Activated CD8-positive, alpha-beta memory T cell treated with anti-CD3 and anti-CD28 coated beads for 36 hours (primary cell): Measurements from ENCODE around the gene DDIT4. TPM values are rescaled to one million over a fixed set of nuclear protein-coding genes. Genes with fewer than 3 reads are reported as not detected.
"Not testable (repeated sequence)": the region's sequence is repeated elsewhere in the genome, so short reads cannot be mapped to it uniquely, and the experiment has no call there.

ENCODE experiments used
- CTCF ChIA-PET: fragments of 350-600 bp; sonication (Branson Sonifier 250); formaldehyde crosslinking; loops from one replicate; lab custom pipeline; 2021; ENCODE audit warnings: antibody characterized with exemption; lab: Charles Lee
- POLR2A ChIA-PET: fragments of 350-600 bp; sonication (Branson Sonifier 250); formaldehyde crosslinking; loops from one replicate; lab custom pipeline; 2021; ENCODE audit warnings: antibody characterized with exemption; lab: Charles Lee
- total RNA-seq, 2 experiments: library from RNA; stranded (reverse); gene quantifications; one replicate each; pipeline ENCODE4 v1.2.3, GENCODE V29; 2021

The DDIT4 gene
- total RNA-seq, 2 experiments from 2014 or later, result 391 to 421 TPM

DNA sequence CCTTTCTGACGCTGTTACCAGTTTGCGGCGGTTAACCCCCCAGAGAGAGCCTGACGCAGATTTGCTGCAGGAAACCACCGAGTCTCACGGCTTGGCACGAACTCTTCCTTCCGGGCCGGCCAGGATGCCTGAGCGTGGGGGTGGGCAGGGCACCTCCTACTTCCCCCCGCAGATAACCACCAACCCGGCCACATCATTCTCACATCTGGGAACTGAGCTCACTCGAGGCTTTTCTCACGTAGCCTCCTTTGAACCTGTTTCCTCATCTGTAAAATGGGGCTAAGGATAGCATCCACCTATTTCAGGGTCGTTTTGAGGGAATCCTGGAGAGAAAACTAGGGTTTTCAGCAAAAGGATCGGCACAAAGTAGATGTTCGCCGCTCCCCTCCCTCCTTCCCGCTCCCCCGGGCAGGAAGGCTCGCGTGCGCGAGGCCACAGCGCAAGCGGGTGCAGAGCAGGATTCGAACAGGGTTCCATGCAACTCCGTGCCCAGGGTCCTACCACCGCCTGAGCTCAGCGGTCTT lies 23.6 kb downstream of the DDIT4 start:
- CTCF ChIA-PET, result interaction anchor here (0.9 to 1.9 kb wide), 13 partner anchors 9 to 81 kb away, joined by 3 to 17 read pairs (median 4); partner anchors contain the start of genes ANAPC16, ASCC1 and DDIT4
- POLR2A ChIA-PET, result interaction anchor here (0.7 to 10.2 kb wide), 17 partner anchors 8 to 210 kb away, joined by 3 to 125 read pairs (median 9); partner anchors contain the start of genes ANAPC16, ASCC1 and DDIT4

DNA sequence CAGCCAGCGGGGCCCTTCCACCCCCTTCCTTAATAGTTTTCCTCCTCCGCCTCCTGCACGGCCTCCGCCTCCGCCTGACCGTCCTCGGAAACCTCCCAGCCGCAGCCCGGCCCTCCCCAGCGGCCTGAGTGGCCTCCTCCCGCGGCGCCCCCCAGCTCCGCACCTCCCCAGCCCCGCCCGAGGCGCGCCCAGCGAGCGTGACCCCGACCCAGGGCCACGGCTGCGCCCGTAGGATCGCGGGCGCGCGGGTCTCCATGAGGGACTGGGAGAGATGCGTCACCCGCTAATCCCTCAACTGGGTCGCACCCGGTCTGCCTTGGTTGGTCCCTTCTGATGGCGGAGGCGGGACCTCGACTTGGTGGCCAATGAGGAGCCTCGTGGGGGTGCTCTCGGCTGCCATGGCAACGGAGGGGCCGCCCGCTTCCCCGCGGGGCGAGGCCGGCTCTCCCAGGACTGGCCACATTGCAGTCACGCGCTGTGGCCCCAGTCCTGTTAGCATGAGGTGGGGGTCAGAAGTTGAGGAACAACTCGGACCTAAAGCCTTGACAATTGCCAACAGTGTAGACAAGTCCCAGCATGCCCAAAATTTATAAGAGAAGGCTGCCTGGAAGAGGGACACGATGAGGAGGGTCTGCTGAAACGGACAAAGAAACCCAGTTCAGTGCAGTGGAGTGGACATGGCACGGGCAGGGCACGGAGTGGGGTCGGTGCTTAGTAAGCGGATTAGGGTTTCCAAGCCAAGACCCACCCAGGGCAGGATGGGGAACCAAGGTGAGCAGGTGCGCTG lies 24.3 kb downstream of the DDIT4 start:
- POLR2A ChIA-PET, result interaction anchor here (0.7 to 10.2 kb wide), 14 partner anchors 8 to 211 kb away, joined by 3 to 125 read pairs (median 11); partner anchors contain the start of genes ANAPC16, ASCC1 and DDIT4
- CTCF ChIA-PET, result interaction anchor here (0.6 to 1.9 kb wide), 14 partner anchors 8 to 229 kb away, joined by 3 to 17 read pairs (median 4); partner anchors contain the start of gene DDIT4

DNA sequence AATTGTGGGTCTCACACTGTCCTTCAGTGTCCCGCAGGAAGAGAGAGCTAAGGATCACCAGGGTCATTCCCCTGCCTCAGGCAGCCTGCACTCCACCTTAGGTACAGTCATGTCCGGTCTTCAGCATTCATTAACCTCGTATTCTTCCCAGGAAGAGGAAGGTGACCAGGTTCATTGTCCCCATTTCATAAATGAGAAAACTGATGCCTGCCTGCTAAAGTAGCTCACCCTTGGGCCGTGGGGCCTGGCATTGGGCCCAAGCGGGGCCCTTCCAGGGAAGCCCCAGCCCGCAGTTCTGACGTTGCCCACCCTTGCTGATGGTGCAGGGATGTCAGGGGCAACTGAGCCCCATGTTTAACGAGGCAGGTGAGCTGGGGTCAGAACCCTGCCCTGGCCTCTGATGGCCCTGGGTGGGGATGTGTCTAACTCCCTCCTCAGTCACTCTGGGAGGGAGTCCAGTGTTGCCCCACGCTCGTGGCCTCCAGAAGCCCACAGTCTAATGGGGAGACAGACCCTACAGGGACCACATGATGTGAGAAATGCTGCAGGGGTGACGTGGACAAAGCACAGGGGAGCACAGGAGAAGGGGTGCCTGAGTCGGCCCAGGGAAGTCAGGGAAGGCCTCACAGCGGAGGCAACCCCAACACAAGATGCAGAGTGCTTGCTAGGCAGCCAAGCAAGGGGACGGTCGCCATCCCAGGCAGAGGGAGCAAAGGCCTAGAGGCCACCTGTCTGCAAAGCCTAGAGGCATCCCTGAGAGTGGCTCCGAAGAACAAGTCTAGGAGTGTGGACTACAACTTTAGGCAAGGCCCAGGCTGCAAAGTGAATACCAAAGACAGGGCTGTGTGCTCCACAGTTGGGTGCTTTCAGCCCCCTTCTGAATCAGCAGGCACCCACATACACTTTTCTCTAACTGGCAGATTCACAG lies 25.1 kb downstream of the DDIT4 start:
- CTCF ChIA-PET, result interaction anchor here (0.6 to 1.3 kb wide), 4 partner anchors 12 to 230 kb away, joined by 3 to 8 read pairs (median 4); no protein-coding TSS in a partner anchor
- POLR2A ChIA-PET, result interaction anchor here (0.5 to 10.2 kb wide), 6 partner anchors 18 to 102 kb away, joined by 8 to 125 read pairs (median 34); partner anchors contain the start of gene DDIT4

DNA sequence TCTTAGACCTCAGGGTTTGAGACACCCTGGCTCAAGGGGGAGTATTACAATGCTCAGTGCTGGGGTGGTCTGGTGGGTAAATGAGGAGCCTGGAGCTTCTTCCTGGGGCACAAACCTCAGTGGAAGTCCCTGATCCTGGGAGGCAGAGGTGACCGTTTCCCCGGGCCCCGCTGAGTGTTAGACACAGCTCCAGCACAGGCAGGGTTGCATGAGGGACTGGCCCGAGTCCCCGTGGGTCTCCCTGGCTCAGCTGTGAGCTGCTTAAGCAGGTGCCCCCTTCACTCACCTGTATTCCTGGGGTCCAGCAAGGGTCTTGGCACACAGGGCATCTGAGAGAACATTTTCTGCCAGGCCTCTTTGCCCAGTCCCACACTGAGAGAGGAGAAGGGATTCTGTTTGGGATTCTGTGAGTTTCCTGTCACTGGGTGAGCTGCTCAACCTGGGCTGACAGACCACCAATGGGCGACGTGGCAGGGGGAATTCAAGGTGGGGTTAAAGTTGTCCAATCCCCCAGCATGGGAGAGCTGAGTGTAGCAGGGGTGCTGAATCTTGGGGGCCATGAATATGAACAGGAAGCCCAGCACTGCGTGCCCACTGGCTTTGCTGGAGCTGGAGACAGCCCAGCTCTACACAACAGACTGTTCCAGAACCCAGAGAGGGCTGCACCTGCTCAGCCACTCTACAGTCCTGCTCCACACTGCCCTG lies 29.9 kb downstream of the DDIT4 start:
- POLR2A ChIA-PET, result interaction anchor here (0.5 to 1.6 kb wide), 7 partner anchors 12 to 55 kb away, joined by 3 to 15 read pairs (median 3); no protein-coding TSS in a partner anchor
- CTCF ChIA-PET, result interaction anchor here (0.6 to 1.2 kb wide), 4 partner anchors 29 to 1312 kb away, joined by 3 read pairs; no protein-coding TSS in a partner anchor

DNA sequence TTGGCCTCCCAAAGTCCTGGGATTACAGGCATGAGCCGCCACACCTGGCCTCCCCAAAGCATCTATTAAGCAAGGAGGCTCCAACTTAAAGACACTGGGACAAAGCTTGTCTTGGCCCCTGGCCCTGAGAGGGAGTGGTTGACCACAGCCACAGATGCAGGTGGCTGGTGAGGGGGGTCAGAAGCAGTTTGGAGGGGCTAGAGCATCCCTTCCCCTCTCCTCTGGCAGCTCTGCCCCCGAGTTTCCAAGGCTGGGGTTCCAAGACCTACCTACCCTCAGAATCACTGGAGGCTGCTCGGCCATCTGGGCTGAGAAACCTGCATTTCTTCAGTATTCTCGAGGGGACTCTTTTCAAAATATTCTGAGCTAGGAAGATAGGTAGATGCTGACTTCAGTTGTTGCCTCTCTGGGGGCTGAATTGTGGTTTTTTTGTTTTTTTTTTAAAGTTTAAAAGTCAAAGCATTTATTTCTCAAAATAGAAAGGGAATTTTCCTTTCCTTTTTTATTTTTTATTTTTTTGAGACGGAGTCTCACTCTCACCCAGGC lies 32.6 kb downstream of the DDIT4 start:
- CTCF ChIA-PET, result interaction anchor here (0.7 to 1.7 kb wide), 4 partner anchors 9 to 31 kb away, joined by 3 to 5 read pairs (median 4); no protein-coding TSS in a partner anchor
- POLR2A ChIA-PET, result interaction anchor here (0.7 to 2.6 kb wide), 6 partner anchors 9 to 89 kb away, joined by 3 to 18 read pairs (median 10); partner anchors contain the start of gene DDIT4

- CTCF ChIA-PET, result not testable (repeated sequence)
- POLR2A ChIA-PET, result interaction anchor here (1.8 kb wide), 1 partner anchor 10 kb away, joined by 13 read pairs; no protein-coding TSS in a partner anchor
Observed at GRCh38 chr10:72307711-72308110, 34.0 kb downstream of the DDIT4 start.

GRCh38 chr10:72308320-72308987 lies 34.7 kb downstream of the DDIT4 start:
- CTCF ChIA-PET, result interaction anchor here (0.6 to 1.0 kb wide), 2 partner anchors 10 to 12 kb away, joined by 3 to 6 read pairs; no protein-coding TSS in a partner anchor
- POLR2A ChIA-PET, result interaction anchor here (0.5 to 1.8 kb wide), 5 partner anchors 10 to 88 kb away, joined by 3 to 13 read pairs (median 5); no protein-coding TSS in a partner anchor

GRCh38 chr10:72309290-72310240 lies 35.8 kb downstream of the DDIT4 start:
- POLR2A ChIA-PET, result interaction anchor here (0.5 to 1.8 kb wide), 3 partner anchors 9 to 89 kb away, joined by 3 to 13 read pairs (median 8); no protein-coding TSS in a partner anchor
- CTCF ChIA-PET, result interaction anchor here (0.6 to 1.0 kb wide), 2 partner anchors 9 to 13 kb away, joined by 3 to 6 read pairs; no protein-coding TSS in a partner anchor

- ChIA-PET CTCF (interaction anchor here (1.1 kb wide), 1 partner anchor 32 kb away, joined by 3 read pairs; no protein-coding TSS in a partner anchor), POLR2A (no interaction called here)
Observed at GRCh38 chr10:72310241-72310633, 36.5 kb downstream of the DDIT4 start.

- CTCF ChIA-PET, result interaction anchor here (0.6 to 1.1 kb wide), 4 partner anchors 11 to 32 kb away, joined by 3 to 7 read pairs (median 4); no protein-coding TSS in a partner anchor
- POLR2A ChIA-PET, result no interaction called here
Observed at GRCh38 chr10:72310636-72311035, 36.9 kb downstream of the DDIT4 start.

- ChIA-PET POLR2A (no interaction called here), CTCF (interaction anchor here (0.6 to 1.1 kb wide), 3 partner anchors 10 to 26 kb away, joined by 3 to 7 read pairs (median 5); no protein-coding TSS in a partner anchor)
Observed at GRCh38 chr10:72311667-72312066, 37.9 kb downstream of the DDIT4 start.

GRCh38 chr10:72312865-72313391 lies 39.2 kb downstream of the DDIT4 start:
- CTCF ChIA-PET, result no interaction called here
- POLR2A ChIA-PET, result no interaction called here

DNA sequence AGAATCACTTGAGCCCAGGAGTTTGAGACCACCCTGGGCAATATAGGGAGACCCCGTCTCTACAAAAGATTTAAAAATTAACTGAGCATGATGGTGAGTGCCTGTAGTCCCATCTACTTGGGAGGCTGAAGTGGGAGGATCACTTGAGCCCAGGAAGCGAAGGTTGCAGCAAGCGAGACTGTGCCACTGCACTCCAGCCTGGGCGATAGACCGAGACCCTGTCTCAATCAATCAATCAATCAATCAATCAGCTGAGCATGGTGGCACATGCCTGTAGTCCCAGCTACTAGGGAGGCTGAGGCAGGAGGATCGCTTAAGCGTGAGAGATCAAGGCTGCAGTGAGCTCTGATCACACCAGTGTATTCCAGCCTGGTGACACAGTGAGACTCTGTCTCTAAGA lies 40.5 kb downstream of the DDIT4 start:
- POLR2A ChIA-PET, result no interaction called here
- CTCF ChIA-PET, result interaction anchor here (0.7 to 1.3 kb wide), 2 partner anchors 9 to 30 kb away, joined by 3 read pairs; no protein-coding TSS in a partner anchor

DNA sequence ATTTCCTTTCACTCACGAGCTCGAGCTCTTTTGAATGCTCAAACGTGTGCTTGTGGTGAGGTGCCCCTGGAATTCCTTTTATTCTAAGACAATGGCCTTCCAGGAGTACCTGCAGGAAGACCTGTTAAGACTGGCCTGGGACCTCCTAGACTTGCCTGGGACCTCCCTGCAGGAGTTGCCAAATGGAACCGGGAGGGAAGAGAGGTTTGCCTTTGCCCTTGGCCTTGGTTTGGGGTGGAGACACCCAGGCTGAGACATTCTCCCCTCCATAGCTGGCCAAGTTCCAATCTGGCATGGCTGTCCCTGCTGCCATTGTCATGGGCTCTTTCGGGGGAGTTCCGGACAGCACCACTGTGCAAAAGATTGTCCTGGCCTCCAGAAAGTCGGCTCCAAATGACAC lies 41.3 kb downstream of the DDIT4 start:
- CTCF ChIA-PET, result interaction anchor here (0.7 kb wide), 1 partner anchor 31 kb away, joined by 3 read pairs; no protein-coding TSS in a partner anchor
- POLR2A ChIA-PET, result no interaction called here
